BLaER1 (cell line): ENCODE results near the gene MIPOL1.
A peak's percentile ranks its signal among the peaks of the same experiment; 100 is the strongest.

Source experiments
- H3K27ac ChIP-seq: shearing (Covaris generic); formaldehyde crosslinking; 2 replicates; pipeline ENCODE4 v1.8.1; 2022
- H3K27me3 ChIP-seq: shearing (Covaris generic); formaldehyde crosslinking; 2 replicates; pipeline ENCODE4 v1.8.1; 2022
- H3K36me3 ChIP-seq: shearing (Covaris generic); formaldehyde crosslinking; 2 replicates; pipeline ENCODE4 v1.8.1; 2022
- H3K4me1 ChIP-seq: shearing (Covaris generic); formaldehyde crosslinking; 2 replicates; pipeline ENCODE4 v1.8.1; 2022
- H3K4me2 ChIP-seq: shearing (Covaris generic); formaldehyde crosslinking; 2 replicates; pipeline ENCODE4 v1.8.1; 2022
- H3K4me3 ChIP-seq: shearing (Covaris generic); formaldehyde crosslinking; 2 replicates; pipeline ENCODE4 v1.8.1; 2022
- H3K9ac ChIP-seq: shearing (Covaris generic); formaldehyde crosslinking; 2 replicates; pipeline ENCODE4 v1.8.1; 2022
- H3K9me3 ChIP-seq: shearing (Covaris generic); formaldehyde crosslinking; 2 replicates; pipeline ENCODE4 v1.8.1; 2022
- H4K20me1 ChIP-seq: shearing (Covaris generic); formaldehyde crosslinking; 2 replicates; pipeline ENCODE4 v1.8.1; 2022
- Cebpa-rat ChIP-seq: shearing (Covaris generic); IDR thresholded peaks from 2 replicates; pipeline ENCODE4 v1.8.1; 2022

The MIPOL1 gene

GRCh38 chr14:37464192-37464858, 266.6 kb downstream of the MIPOL1 start:
- TF ChIP-seq Cebpa-rat: no peak
- no peaks in the 10 kb centered on the region for H3K36me3 ChIP-seq
- H3K4me3 ChIP-seq: no peak overlapping the region
- no peak overlapping the region for H3K9ac ChIP-seq
- H3K4me1 ChIP-seq: no peaks in the 10 kb centered on the region
- H3K9me3 ChIP-seq: peaks cover 26% of the 10 kb centered on the region
- H3K27me3 ChIP-seq: no peaks in the 10 kb centered on the region
- no peak overlapping the region for H3K27ac ChIP-seq
- no peaks in the 10 kb centered on the region for H4K20me1 ChIP-seq
- no peak overlapping the region for H3K4me2 ChIP-seq

GRCh38 chr14:37466003-37466622, 268.4 kb downstream of the MIPOL1 start:
- Histone ChIP-seq H3K27ac (no peak overlapping the region), H3K4me3 (no peak overlapping the region), H3K4me1 (no peaks in the 10 kb centered on the region), H3K9ac (no peak overlapping the region), H3K36me3 (no peaks in the 10 kb centered on the region), H3K4me2 (no peak overlapping the region), H3K9me3 (peaks cover 21% of the 10 kb centered on the region), H3K27me3 (no peaks in the 10 kb centered on the region), H4K20me1 (no peaks in the 10 kb centered on the region)
- no peak for TF ChIP-seq Cebpa-rat

GRCh38 chr14:37466623-37467088, 268.9 kb downstream of the MIPOL1 start:
- no peak overlapping the region for H3K4me2 ChIP-seq
- H3K36me3 ChIP-seq: no peaks in the 10 kb centered on the region
- H4K20me1 ChIP-seq: no peaks in the 10 kb centered on the region
- peaks cover 15% of the 10 kb centered on the region for H3K9me3 ChIP-seq
- no peaks in the 10 kb centered on the region for H3K4me1 ChIP-seq
- H3K27me3 ChIP-seq: no peaks in the 10 kb centered on the region
- H3K27ac ChIP-seq: no peak overlapping the region
- no peak overlapping the region for H3K4me3 ChIP-seq
- TF ChIP-seq Cebpa-rat: no peak
- H3K9ac ChIP-seq: no peak overlapping the region

- H3K36me3 ChIP-seq: no peaks in the 10 kb centered on the region
- H3K9ac ChIP-seq: no peak overlapping the region
- no peaks in the 10 kb centered on the region for H4K20me1 ChIP-seq
- no peaks in the 10 kb centered on the region for H3K4me1 ChIP-seq
- no peak overlapping the region for H3K4me2 ChIP-seq
- no peaks in the 10 kb centered on the region for H3K27me3 ChIP-seq
- H3K4me3 ChIP-seq: no peak overlapping the region
- H3K9me3 ChIP-seq: no peaks in the 10 kb centered on the region
- TF ChIP-seq Cebpa-rat: no peak
- no peak overlapping the region for H3K27ac ChIP-seq
Observed at GRCh38 chr14:37469650-37470049, 271.9 kb downstream of the MIPOL1 start.

- no peak overlapping the region for H3K4me2 ChIP-seq
- no peak overlapping the region for H3K9ac ChIP-seq
- no peaks in the 10 kb centered on the region for H3K36me3 ChIP-seq
- H3K4me1 ChIP-seq: no peaks in the 10 kb centered on the region
- no peaks in the 10 kb centered on the region for H4K20me1 ChIP-seq
- no peak overlapping the region for H3K4me3 ChIP-seq
- TF ChIP-seq Cebpa-rat: no peak
- no peaks in the 10 kb centered on the region for H3K9me3 ChIP-seq
- H3K27me3 ChIP-seq: no peaks in the 10 kb centered on the region
- H3K27ac ChIP-seq: no peak overlapping the region
Observed at GRCh38 chr14:37470251-37470650, 272.5 kb downstream of the MIPOL1 start.

GRCh38 chr14:37472906-37473305, 275.2 kb downstream of the MIPOL1 start:
- Histone ChIP-seq H3K4me2 (no peak overlapping the region), H3K27ac (no peak overlapping the region), H3K4me1 (no peaks in the 10 kb centered on the region), H3K9me3 (no peaks in the 10 kb centered on the region), H4K20me1 (no peaks in the 10 kb centered on the region), H3K27me3 (no peaks in the 10 kb centered on the region), H3K4me3 (no peak overlapping the region), H3K36me3 (no peaks in the 10 kb centered on the region), H3K9ac (no peak overlapping the region)
- no peak for TF ChIP-seq Cebpa-rat

- H4K20me1 ChIP-seq: no peaks in the 10 kb centered on the region
- no peaks in the 10 kb centered on the region for H3K4me1 ChIP-seq
- H3K27ac ChIP-seq: no peak overlapping the region
- H3K9me3 ChIP-seq: no peaks in the 10 kb centered on the region
- no peaks in the 10 kb centered on the region for H3K27me3 ChIP-seq
- no peak for TF ChIP-seq Cebpa-rat
- H3K4me2 ChIP-seq: no peak overlapping the region
- H3K9ac ChIP-seq: no peak overlapping the region
- no peaks in the 10 kb centered on the region for H3K36me3 ChIP-seq
- no peak overlapping the region for H3K4me3 ChIP-seq
Observed at GRCh38 chr14:37474191-37474590, 276.5 kb downstream of the MIPOL1 start.

GRCh38 chr14:37480446-37481290, 282.9 kb downstream of the MIPOL1 start:
- no peak overlapping the region for H3K4me2 ChIP-seq
- H3K4me3 ChIP-seq: no peak overlapping the region
- TF ChIP-seq Cebpa-rat: no peak
- no peaks in the 10 kb centered on the region for H3K9me3 ChIP-seq
- H3K36me3 ChIP-seq: no peaks in the 10 kb centered on the region
- H3K27me3 ChIP-seq: no peaks in the 10 kb centered on the region
- H3K27ac ChIP-seq: no peak overlapping the region
- H3K4me1 ChIP-seq: no peaks in the 10 kb centered on the region
- no peaks in the 10 kb centered on the region for H4K20me1 ChIP-seq
- H3K9ac ChIP-seq: no peak overlapping the region

GRCh38 chr14:37482428-37482827, 284.7 kb downstream of the MIPOL1 start:
- no peak overlapping the region for H3K9ac ChIP-seq
- H3K4me3 ChIP-seq: no peak overlapping the region
- no peak overlapping the region for H3K27ac ChIP-seq
- TF ChIP-seq Cebpa-rat: no peak
- no peaks in the 10 kb centered on the region for H3K4me1 ChIP-seq
- H3K36me3 ChIP-seq: no peaks in the 10 kb centered on the region
- no peaks in the 10 kb centered on the region for H4K20me1 ChIP-seq
- no peaks in the 10 kb centered on the region for H3K9me3 ChIP-seq
- H3K27me3 ChIP-seq: no peaks in the 10 kb centered on the region
- H3K4me2 ChIP-seq: no peak overlapping the region

GRCh38 chr14:37483672-37484071, 285.9 kb downstream of the MIPOL1 start:
- 0 out of 2 replicates have a peak, but pooled peaks have one; percentile 27 for TF ChIP-seq Cebpa-rat
- no peak overlapping the region for H3K4me2 ChIP-seq
- no peaks in the 10 kb centered on the region for H3K27me3 ChIP-seq
- no peak overlapping the region for H3K27ac ChIP-seq
- H3K9ac ChIP-seq: no peak overlapping the region
- H3K36me3 ChIP-seq: no peaks in the 10 kb centered on the region
- H3K4me3 ChIP-seq: no peak overlapping the region
- no peaks in the 10 kb centered on the region for H3K9me3 ChIP-seq
- no peaks in the 10 kb centered on the region for H4K20me1 ChIP-seq
- H3K4me1 ChIP-seq: no peaks in the 10 kb centered on the region
